ENCODE results near the gene CPXM2. TPM values are rescaled to one million over a fixed set of nuclear protein-coding genes. Genes with fewer than 3 reads are reported as not detected.

CPXM2 gene
- total and polyA plus RNA-seq, 10 of the 15 experiments (the other 5 are each of a cell fraction or from before 2014, with no cell fraction given) = 0.08 to 1.1 (median 0.58) TPM

GRCh38 chr10:123852411-123852951, 39.1 kb downstream of the CPXM2 start:
- DNase-seq (ENCODE audit: low read depth, low spot score) (no peak), ATAC-seq (no peak), FAIRE-seq (no peak)
- in situ Hi-C loops (cut with MboI) = no loop called here
- Histone ChIP-seq H2AFZ (ENCODE audit: control insufficient read depth, low read depth, low read length) (no peak overlapping the region), H3K27me3 (replicated peaks in 1 of 2; ENCODE audit: control insufficient read depth in 2 of 2, insufficient read depth in 2 of 2, low read length in 1 of 2) (no peaks in the 10 kb centered on the region; a peak in 1 of 4 replicates), H3K9ac (ENCODE audit: control insufficient read depth, insufficient read depth, low read length) (no peak overlapping the region), H3K36me3 (ENCODE audit: control insufficient read depth in 2 of 2, insufficient read depth in 2 of 2, low read length in 1 of 2) (no peaks in the 10 kb centered on the region), H3K27ac (ENCODE audit: control insufficient read depth, insufficient read depth) (no peak overlapping the region), H3K9me3 (replicated peaks; ENCODE audit: control insufficient read depth, insufficient read depth, low read length) (peaks cover 2% of the 10 kb centered on the region; the same call in 2 of the 3 replicates), H4K20me1 (ENCODE audit: control insufficient read depth, insufficient read depth) (no peaks in the 10 kb centered on the region), H3K4me1 (ENCODE audit: control insufficient read depth, insufficient read depth, low read length) (peaks cover 3% of the 10 kb centered on the region; the same call in 1 of the 2 replicates), H3K4me3 (no peak overlapping the region), H3K79me2 (ENCODE audit: control insufficient read depth, insufficient read depth, low read length) (no peaks in the 10 kb centered on the region), H3K4me2 (ENCODE audit: control insufficient read depth, insufficient read depth) (no peak overlapping the region)
- BruUV-seq (replicated peaks) = no TSS peak
- ChIA-PET CTCF (no interaction called here), POLR2A (no interaction called here), SMC1A (ENCODE audit: uncharacterized antibody, unreplicated experiment) (interaction anchor here (12.5 kb wide), 1 partner anchor 15 kb away, joined by 158 read pairs; no protein-coding TSS in a partner anchor), RAD21 (ENCODE audit: unreplicated experiment) (no interaction called here)
- TF ChIP-seq NR2C1 (IDR thresholded peaks at IDR 0.05) = no peak
- no peak for TF ChIP-seq SMAD5 (IDR thresholded peaks at IDR 0.05; ENCODE audit: low read depth)
- no peak for TF ChIP-seq ATF3 (IDR thresholded peaks at IDR 0.05; ENCODE audit: borderline replicate concordance, extremely low read depth, low read depth, low read length)
- no peak for TF ChIP-seq ETV6 (conservative IDR thresholded peaks at IDR 0.05 in 1 of 2, IDR thresholded peaks at IDR 0.05 in 1 of 2; ENCODE audit: borderline replicate concordance in 1 of 2, low read depth in 1 of 2)
- no peak for TF ChIP-seq SREBF2 (IDR thresholded peaks at IDR 0.05; ENCODE audit: low read length)
- TF ChIP-seq TAF1 (IDR thresholded peaks at IDR 0.05; ENCODE audit: borderline replicate concordance, low read depth, low read length) = no peak
- 27% methylated on average over 7 of the region's 7 CpGs for WGBS (ENCODE audit: insufficient coverage, insufficient replicate concordance, low lambda C conversion rate, missing lambda C conversion rate)
- intact Hi-C loops (cut with micrococcal nuclease; ENCODE audit: unreplicated experiment) = no loop called here
